Measurements from ENCODE around the gene ELMOD3. TPM values are rescaled to one million over a fixed set of nuclear protein-coding genes. Genes with fewer than 3 reads are reported as not detected.

The ELMOD3 gene
- total and polyA plus RNA-seq, 9 of the 15 experiments (the other 6 are each of a cell fraction or from before 2014, with no cell fraction given), result 2.7 to 18.7 (median 11.6) TPM

DNA sequence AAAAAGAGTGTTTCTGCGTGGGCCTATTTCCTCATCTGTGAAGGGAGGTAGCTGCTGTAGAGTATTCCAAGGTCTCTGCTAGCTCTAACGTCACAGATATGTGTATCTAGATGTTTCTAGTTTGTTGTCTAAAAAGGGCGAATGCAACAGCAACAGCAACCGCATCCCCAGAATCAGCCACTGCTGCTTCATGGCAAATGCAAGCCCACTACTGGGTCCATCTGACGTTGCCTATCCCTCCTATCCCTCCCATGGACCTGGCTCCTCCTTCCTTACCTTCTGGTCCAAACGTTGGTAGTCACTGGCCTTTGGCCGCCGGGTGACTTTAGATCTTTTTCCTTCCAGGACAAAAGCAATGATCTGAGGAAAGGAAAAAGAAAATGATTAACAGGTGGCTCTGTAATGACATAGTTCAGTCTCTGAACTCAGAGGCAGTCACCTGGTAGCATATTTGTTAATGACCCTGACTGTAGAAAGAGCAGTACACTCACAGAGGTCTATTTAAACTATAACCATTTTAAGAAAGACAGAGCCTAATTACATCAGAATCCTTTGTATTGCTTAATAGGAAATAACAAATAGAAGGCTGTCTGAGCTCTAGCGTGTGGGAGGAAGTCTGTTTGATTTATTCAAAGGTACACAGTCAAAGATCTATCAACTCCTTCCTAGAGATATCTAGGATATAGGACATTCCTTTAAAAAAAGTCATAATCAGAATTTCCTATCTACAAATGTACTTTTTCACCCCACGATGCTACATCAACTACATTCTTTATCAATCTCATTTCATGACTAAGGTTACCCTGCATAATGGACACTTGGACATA, 29.7 kb upstream of the ELMOD3 start:
- Histone ChIP-seq H3K27ac (ENCODE audit: extremely low read depth, low read depth, low read length) (no peak overlapping the region), H3K4me2 (ENCODE audit: insufficient read depth, low read length) (peak overlapping the region; percentile 97), H3K4me3 (peak overlapping the region; percentile 82; the same call in 1 of the 2 replicates), H2AFZ (ENCODE audit: low read depth, low read length) (no peak overlapping the region), H3K36me3 (ENCODE audit: control insufficient read depth, insufficient read depth, low read length) (peaks cover 68% of the 10 kb centered on the region), H3K27me3 (ENCODE audit: control insufficient read depth in 2 of 2, insufficient read depth in 2 of 2, low read length in 2 of 2) (no peaks in the 10 kb centered on the region), H3K9ac (ENCODE audit: insufficient read depth in 1 of 2, low read depth in 2 of 2, low read length in 2 of 2) (peak overlapping the region; percentile 13 to 70; a peak in 3 of 4 replicates), H3K79me2 (ENCODE audit: control insufficient read depth, insufficient read depth, low read length) (peaks cover 59% of the 10 kb centered on the region), H3K9me3 (replicated peaks; ENCODE audit: control insufficient read depth, insufficient read depth, low read depth, low read length) (no peaks in the 10 kb centered on the region), H4K20me1 (replicated peaks; ENCODE audit: control insufficient read depth, insufficient read depth, low read length) (peaks cover 19% of the 10 kb centered on the region), H3K4me1 (replicated peaks in 1 of 2; ENCODE audit: control insufficient read depth in 2 of 2, insufficient read depth in 2 of 2, low read length in 2 of 2) (peaks cover 21 to 27% of the 10 kb centered on the region in 2 experiments; a peak in 4 of 5 replicates), H3K9me1 (ENCODE audit: control insufficient read depth, insufficient read depth, low read length) (peaks cover 4% of the 10 kb centered on the region)
- ChIA-PET CTCF (ENCODE audit: low intra/inter-chr PET ratio) (no interaction called here), POLR2A (interaction anchor here (0.5 to 1.5 kb wide), 4 partner anchors 10 to 279 kb away, joined by 3 to 5 read pairs (median 4); no protein-coding TSS in a partner anchor)
- ATAC-seq (no peak), DNase-seq (ENCODE audit: extremely low read depth in 1 of 4, low spot score in 3 of 4) (no peak), FAIRE-seq (no peak)
- in situ Hi-C loops (cut with MboI), result no loop called here
- 53% methylated on average over 10 of the region's 10 CpGs for WGBS (ENCODE audit: insufficient coverage, low coverage, missing lambda C conversion rate)
- intact Hi-C loops (cut with micrococcal nuclease), result loop anchor here (5.0 kb wide), 3 partner anchors 92 to 292 kb away; partner anchors contain the start of genes SH2D6 and USP39
- BruUV-seq (replicated peaks), result no TSS peak
- TF ChIP-seq DDX20 (tag; IDR thresholded peaks at IDR 0.05; ENCODE audit: low read depth) (no peak), TOE1 (IDR thresholded peaks at IDR 0.05; ENCODE audit: borderline replicate concordance) (no peak), TOE1 (CRISPR knock-in tag; IDR thresholded peaks at IDR 0.05; ENCODE audit: borderline replicate concordance, low read depth) (no peak), NONO (IDR thresholded peaks at IDR 0.05; ENCODE audit: low read depth in 2 of 2, low read length in 1 of 2) (no peak), NFIC (IDR thresholded peaks at IDR 0.05) (no peak), FOXJ3 (CRISPR knock-in tag; IDR thresholded peaks at IDR 0.05) (no peak), HDAC8 (tag; IDR thresholded peaks at IDR 0.05) (no peak), ARID1B (IDR thresholded peaks at IDR 0.05) (no peak), DEAF1 (CRISPR knock-in tag; IDR thresholded peaks at IDR 0.05) (no peak), PBX2 (CRISPR knock-in tag; IDR thresholded peaks at IDR 0.05; ENCODE audit: low read depth) (no peak), PBX2 (tag; conservative IDR thresholded peaks at IDR 0.05; ENCODE audit: low read depth) (0 out of 2 replicates have a peak, but pooled peaks have one; percentile 8), ZNF282 (CRISPR knock-in tag; IDR thresholded peaks at IDR 0.05) (no peak), FOXA1 (IDR thresholded peaks at IDR 0.05; ENCODE audit: borderline replicate concordance) (no peak), TAF7 (tag; IDR thresholded peaks at IDR 0.05) (no peak)

Measured in K562 (cell line).